GM12872 (cell line): Measurements from ENCODE around the gene PRDM1.

Experiments used
- CTCF ChIP-seq: IDR thresholded peaks from 3 replicates; pipeline ENCODE4 v1.5.1; 2011; ENCODE audit warnings: low read depth, mild to moderate bottlenecking, low read length, moderate library complexity; ENCODE audit not compliant: insufficient read depth

Gene PRDM1

GRCh38 chr6:106059331-106059730 is 26.8 kb upstream of the PRDM1 start:
- TF ChIP-seq CTCF, result no peak

GRCh38 chr6:106060167-106060566 is 26.0 kb upstream of the PRDM1 start:
- TF ChIP-seq CTCF, result no peak

- TF ChIP-seq CTCF, result no peak
These were observed 22.7 kb upstream of the PRDM1 start for GRCh38 chr6:106063448-106063850.

- TF ChIP-seq CTCF, result no peak
These were observed 22.0 kb upstream of the PRDM1 start for GRCh38 chr6:106064142-106064541.

GRCh38 chr6:106064756-106065155 is 21.4 kb upstream of the PRDM1 start:
- TF ChIP-seq CTCF, result no peak

- no peak for TF ChIP-seq CTCF
These were observed 19.1 kb upstream of the PRDM1 start for GRCh38 chr6:106066989-106067388.

- TF ChIP-seq CTCF, result no peak
These were observed 16.7 kb upstream of the PRDM1 start for GRCh38 chr6:106069478-106069877.

GRCh38 chr6:106070636-106071035 is 15.5 kb upstream of the PRDM1 start:
- TF ChIP-seq CTCF, result no peak
